Fibroblast of lung (primary cell): ENCODE results near the gene RPP40.

Experiments
- EZH2 ChIP-seq: IDR thresholded peaks from 2 replicates; pipeline ENCODE4 v1.5.1; 2012; ENCODE audit warnings: low read length, control low read depth, mild to moderate bottlenecking; ENCODE audit errors: missing control alignments
- TF ChIP-seq, protein P1 (sequence below), 2 donors: IDR thresholded peaks in 1 of 2; conservative IDR thresholded peaks in 1 of 2; 1 replicate in 1 of 2; 2 replicates in 1 of 2; pipeline ENCODE4 v1.5.1; 2011 to 2012; ENCODE audit warnings: low read length in 2 of 2, control low read depth in 1 of 2, inconsistent platforms in 1 of 2, low read depth in 1 of 2, mild to moderate bottlenecking in 1 of 2

DNA sequence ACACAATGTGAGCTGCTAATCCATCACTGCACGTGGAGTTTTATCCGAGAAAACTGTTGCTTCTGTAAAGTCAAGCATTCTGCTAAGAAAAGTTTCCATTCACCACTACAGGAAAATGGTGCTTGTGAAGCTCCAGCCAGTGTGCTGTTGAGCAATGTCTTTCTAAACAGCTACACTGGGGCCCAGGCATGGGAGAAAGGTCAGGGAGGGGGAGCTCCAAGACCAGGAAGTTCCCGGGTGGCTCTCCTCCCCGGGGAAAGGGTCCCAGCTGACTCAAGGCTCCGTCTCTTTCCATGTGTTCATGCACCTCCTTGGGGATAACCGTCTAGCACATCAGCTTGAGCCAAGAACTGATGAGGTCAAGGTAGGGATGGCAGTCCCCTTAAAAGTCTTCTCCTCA lies 20.5 kb downstream of the RPP40 start:
- TF ChIP-seq, protein P1, sequence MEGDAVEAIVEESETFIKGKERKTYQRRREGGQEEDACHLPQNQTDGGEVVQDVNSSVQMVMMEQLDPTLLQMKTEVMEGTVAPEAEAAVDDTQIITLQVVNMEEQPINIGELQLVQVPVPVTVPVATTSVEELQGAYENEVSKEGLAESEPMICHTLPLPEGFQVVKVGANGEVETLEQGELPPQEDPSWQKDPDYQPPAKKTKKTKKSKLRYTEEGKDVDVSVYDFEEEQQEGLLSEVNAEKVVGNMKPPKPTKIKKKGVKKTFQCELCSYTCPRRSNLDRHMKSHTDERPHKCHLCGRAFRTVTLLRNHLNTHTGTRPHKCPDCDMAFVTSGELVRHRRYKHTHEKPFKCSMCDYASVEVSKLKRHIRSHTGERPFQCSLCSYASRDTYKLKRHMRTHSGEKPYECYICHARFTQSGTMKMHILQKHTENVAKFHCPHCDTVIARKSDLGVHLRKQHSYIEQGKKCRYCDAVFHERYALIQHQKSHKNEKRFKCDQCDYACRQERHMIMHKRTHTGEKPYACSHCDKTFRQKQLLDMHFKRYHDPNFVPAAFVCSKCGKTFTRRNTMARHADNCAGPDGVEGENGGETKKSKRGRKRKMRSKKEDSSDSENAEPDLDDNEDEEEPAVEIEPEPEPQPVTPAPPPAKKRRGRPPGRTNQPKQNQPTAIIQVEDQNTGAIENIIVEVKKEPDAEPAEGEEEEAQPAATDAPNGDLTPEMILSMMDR (conservative IDR thresholded peaks at IDR 0.05 in 1 of 2, IDR thresholded peaks at IDR 0.05 in 1 of 2; ENCODE audit: low read depth in 1 of 2, low read length in 2 of 2), result no peak
- TF ChIP-seq EZH2, result no peak
